Lower leg skin (tissue), 4 donors: ENCODE results near the gene LSM3. TPM values are rescaled to one million over a fixed set of nuclear protein-coding genes. Genes with fewer than 3 reads are reported as not detected.
A peak's percentile ranks its signal among the peaks of the same experiment; 100 is the strongest.

ENCODE experiments used
- DNase-seq, 2 donors: peaks; one replicate each; pipeline ENCODE4 v3.0.0-alpha.2; 2019; ENCODE audit warnings: low spot score in 2 of 2
- H3K4me3 ChIP-seq: fragments of 200-600 bp; sonication (generic); 2 replicates; pipeline ENCODE4 v1.5.1; 2017; ENCODE audit warnings: mild to moderate bottlenecking, low read depth; ENCODE audit not compliant: poor library complexity, severe bottlenecking
- CTCF ChIP-seq, 3 donors: fragments of 450-650 bp; IDR thresholded peaks; one replicate each; pipeline ENCODE4 v1.5.1; 2016; ENCODE audit warnings: antibody characterized with exemption in 3 of 3, mild to moderate bottlenecking in 3 of 3, moderate library complexity in 2 of 3
- POLR2A ChIP-seq, 2 donors: fragments of 450-650 bp; IDR thresholded peaks; one replicate each; pipeline ENCODE4 v1.6.1; 2016 to 2017; ENCODE audit warnings: antibody characterized with exemption in 2 of 2, mild to moderate bottlenecking in 1 of 2, moderate library complexity in 1 of 2
- WGBS, 2 donors: methylation state at CpG; one replicate each; pipeline ENCODE4 v1.1.5; 2018; 5-methylcytosine and 5-hydroxymethylcytosine counted together
- intact Hi-C: fragments of 100-400 bp; cut with DNase I; formaldehyde crosslinking; loops from one replicate; pipeline ENCODE4 v1.15.0; 2023; ENCODE audit warnings: low total_unique reads
- total RNA-seq, 4 donors: library from RNA; depleted of rRNA; stranded (reverse); fragments of >200 nt; gene quantifications; one replicate each; pipeline ENCODE4 v1.1.0, GENCODE V29; 2016

Gene LSM3
- total RNA-seq, 4 donors from 2014 or later: 7.6 to 11.4 (median 8.2) TPM

- no peak overlapping the region for H3K4me3 ChIP-seq
- intact Hi-C loops: loop anchor here (10.0 kb wide), 1 partner anchor 55 kb away; no protein-coding TSS in a partner anchor
- DNase-seq: no peak
- WGBS, 2 donors: 61 to 74% methylated on average over 4 of the region's 4 CpGs
- TF ChIP-seq POLR2A (IDR thresholded peaks at IDR 0.05) (no peak), CTCF (IDR thresholded peaks at IDR 0.05) (no peak)
Measured at GRCh38 chr3:14200276-14200675, 21.7 kb downstream of the LSM3 start.

GRCh38 chr3:14200841-14201240 is 22.2 kb downstream of the LSM3 start:
- WGBS, 2 donors: 62 to 63% methylated on average over 4 of the region's 4 CpGs
- no peak overlapping the region for H3K4me3 ChIP-seq
- intact Hi-C loops: loop anchor here (10.0 kb wide), 1 partner anchor 54 kb away; no protein-coding TSS in a partner anchor
- no peak for DNase-seq
- TF ChIP-seq POLR2A (IDR thresholded peaks at IDR 0.05) (no peak), CTCF (IDR thresholded peaks at IDR 0.05) (no peak)

GRCh38 chr3:14201940-14202684 is 23.5 kb downstream of the LSM3 start:
- no peak for DNase-seq

GRCh38 chr3:14202874-14203520 is 24.4 kb downstream of the LSM3 start:
- no peak overlapping the region for H3K4me3 ChIP-seq
- WGBS, 2 donors: 59 to 62% methylated on average over 23 of the region's 23 CpGs
- no peak for DNase-seq
- intact Hi-C loops: loop anchor here (10.0 kb wide), 1 partner anchor 52 kb away; no protein-coding TSS in a partner anchor
- no peak for TF ChIP-seq CTCF (IDR thresholded peaks at IDR 0.05)
- no peak for TF ChIP-seq POLR2A (IDR thresholded peaks at IDR 0.05)

More at GRCh38 chr3:14201940-14202684, 23.5 kb downstream of the LSM3 start:
- intact Hi-C loops: loop anchor here (10.0 kb wide), 1 partner anchor 53 kb away; no protein-coding TSS in a partner anchor
- TF ChIP-seq CTCF (IDR thresholded peaks at IDR 0.05) (no peak), POLR2A (IDR thresholded peaks at IDR 0.05) (no peak)
- no peak overlapping the region for H3K4me3 ChIP-seq
- 46 to 52% methylated on average over 7 of the region's 7 CpGs for WGBS, 2 donors

- peak; percentile 75 to 90 for DNase-seq
- intact Hi-C loops: loop anchor here (10.0 kb wide), 1 partner anchor 51 kb away; no protein-coding TSS in a partner anchor
- WGBS, 2 donors: 41 to 44% methylated on average over 10 of the region's 10 CpGs
- no peak overlapping the region for H3K4me3 ChIP-seq
- TF ChIP-seq CTCF (IDR thresholded peaks at IDR 0.05) (peak in 1 of 3 donors; percentile 73), POLR2A (IDR thresholded peaks at IDR 0.05) (no peak)
Measured at GRCh38 chr3:14203521-14204079, 25.0 kb downstream of the LSM3 start.
